ENCODE data around the gene CMKLR1. TPM values are rescaled to one million over a fixed set of nuclear protein-coding genes. Genes with fewer than 3 reads are reported as not detected.

Gene CMKLR1
- total and polyA plus RNA-seq, 2 donors (not counting 1 experiment from before 2014, with no cell fraction given): 0.82 TPM; not detected in 1

- Histone ChIP-seq H3K79me2 (ENCODE audit: control insufficient read depth, insufficient read depth, low read length) (no peaks in the 10 kb centered on the region), H3K36me3 (ENCODE audit: control insufficient read depth, insufficient read depth, low read length) (no peaks in the 10 kb centered on the region), H3K4me2 (ENCODE audit: extremely low read depth, insufficient read depth, low read length) (no peak overlapping the region), H3K4me3 (replicated peaks in 1 of 4; ENCODE audit: control extremely low read depth in 1 of 4, insufficient read depth in 1 of 4, low read depth in 3 of 4, low read length in 4 of 4) (no peak overlapping the region), H3K9ac (ENCODE audit: insufficient read depth, low read length) (no peak overlapping the region), H2AFZ (ENCODE audit: low read length) (no peak overlapping the region), H3K9me3 (ENCODE audit: control insufficient read depth, insufficient read depth, low read depth, low read length) (no peaks in the 10 kb centered on the region), H3K4me1 (ENCODE audit: control insufficient read depth, extremely low read depth, insufficient read depth, low read length) (no peaks in the 10 kb centered on the region), H4K20me1 (ENCODE audit: control insufficient read depth, extremely low read depth, insufficient read depth, low read length) (no peaks in the 10 kb centered on the region), H3K27me3 (ENCODE audit: control insufficient read depth, insufficient read depth, low read length) (no peaks in the 10 kb centered on the region), H3K27ac (ENCODE audit: insufficient read depth, low read length) (no peak overlapping the region)
- TF ChIP-seq EZH2 (IDR thresholded peaks at IDR 0.05; ENCODE audit: low read length, missing control alignments) (no peak), CTCF (conservative IDR thresholded peaks at IDR 0.05 in 1 of 2, IDR thresholded peaks at IDR 0.05 in 1 of 2; ENCODE audit: low read depth in 1 of 2, low read length in 2 of 2) (no peak)
- DNase-seq (ENCODE audit: low read depth in 2 of 2): no peak
Measured at GRCh38 chr12:108322998-108323397, 16.1 kb downstream of the CMKLR1 start.

GRCh38 chr12:108321688-108322087 lies 17.4 kb downstream of the CMKLR1 start:
- H3K79me2 ChIP-seq (ENCODE audit: control insufficient read depth, insufficient read depth, low read length): no peaks in the 10 kb centered on the region
- no peaks in the 10 kb centered on the region for H4K20me1 ChIP-seq (ENCODE audit: control insufficient read depth, extremely low read depth, insufficient read depth, low read length)
- no peak overlapping the region for H3K4me3 ChIP-seq (replicated peaks in 1 of 4; ENCODE audit: control extremely low read depth in 1 of 4, insufficient read depth in 1 of 4, low read depth in 3 of 4, low read length in 4 of 4)
- no peaks in the 10 kb centered on the region for H3K27me3 ChIP-seq (ENCODE audit: control insufficient read depth, insufficient read depth, low read length)
- H3K4me1 ChIP-seq (ENCODE audit: control insufficient read depth, extremely low read depth, insufficient read depth, low read length): no peaks in the 10 kb centered on the region
- no peak overlapping the region for H3K27ac ChIP-seq (ENCODE audit: insufficient read depth, low read length)
- TF ChIP-seq EZH2 (IDR thresholded peaks at IDR 0.05; ENCODE audit: low read length, missing control alignments) (no peak), CTCF (conservative IDR thresholded peaks at IDR 0.05 in 1 of 2, IDR thresholded peaks at IDR 0.05 in 1 of 2; ENCODE audit: low read depth in 1 of 2, low read length in 2 of 2) (no peak)
- H3K36me3 ChIP-seq (ENCODE audit: control insufficient read depth, insufficient read depth, low read length): no peaks in the 10 kb centered on the region
- no peak overlapping the region for H3K9ac ChIP-seq (ENCODE audit: insufficient read depth, low read length)
- no peak for DNase-seq (ENCODE audit: low read depth in 2 of 2)
- H3K4me2 ChIP-seq (ENCODE audit: extremely low read depth, insufficient read depth, low read length): no peak overlapping the region
- H3K9me3 ChIP-seq (ENCODE audit: control insufficient read depth, insufficient read depth, low read depth, low read length): no peaks in the 10 kb centered on the region
- no peak overlapping the region for H2AFZ ChIP-seq (ENCODE audit: low read length)

GRCh38 chr12:108320507-108321293 lies 18.4 kb downstream of the CMKLR1 start:
- no peak for TF ChIP-seq EZH2 (IDR thresholded peaks at IDR 0.05; ENCODE audit: low read length, missing control alignments)
- no peak for TF ChIP-seq CTCF (conservative IDR thresholded peaks at IDR 0.05 in 1 of 2, IDR thresholded peaks at IDR 0.05 in 1 of 2; ENCODE audit: low read depth in 1 of 2, low read length in 2 of 2)
- Histone ChIP-seq H2AFZ (ENCODE audit: low read length) (no peak overlapping the region), H3K27me3 (ENCODE audit: control insufficient read depth, insufficient read depth, low read length) (no peaks in the 10 kb centered on the region), H3K9me3 (ENCODE audit: control insufficient read depth, insufficient read depth, low read depth, low read length) (no peaks in the 10 kb centered on the region), H3K27ac (ENCODE audit: insufficient read depth, low read length) (no peak overlapping the region), H3K4me1 (ENCODE audit: control insufficient read depth, extremely low read depth, insufficient read depth, low read length) (no peaks in the 10 kb centered on the region), H3K4me3 (replicated peaks in 1 of 4; ENCODE audit: control extremely low read depth in 1 of 4, insufficient read depth in 1 of 4, low read depth in 3 of 4, low read length in 4 of 4) (no peak overlapping the region), H3K4me2 (ENCODE audit: extremely low read depth, insufficient read depth, low read length) (no peak overlapping the region), H3K79me2 (ENCODE audit: control insufficient read depth, insufficient read depth, low read length) (no peaks in the 10 kb centered on the region), H3K9ac (ENCODE audit: insufficient read depth, low read length) (no peak overlapping the region), H3K36me3 (ENCODE audit: control insufficient read depth, insufficient read depth, low read length) (no peaks in the 10 kb centered on the region), H4K20me1 (ENCODE audit: control insufficient read depth, extremely low read depth, insufficient read depth, low read length) (no peaks in the 10 kb centered on the region)
- no peak for DNase-seq (ENCODE audit: low read depth in 2 of 2)

All from fibroblast of lung (primary cell).